Coronary artery (tissue), 2 donors: Measurements from ENCODE around the gene PTPN22.

ENCODE experiments used
- DNase-seq: peaks from one replicate; pipeline ENCODE4 v3.0.0-alpha.2; 2017; ENCODE audit warnings: low spot score
- H3K27ac ChIP-seq, 2 donors: fragments of 200-600 bp; sonication (generic); one replicate each; pipeline ENCODE4 v1.5.1; 2016 to 2019
- H3K4me3 ChIP-seq: fragments of 200-600 bp; sonication (generic); 2 replicates; pipeline ENCODE4 v1.5.1; 2016; ENCODE audit warnings: mild to moderate bottlenecking, moderate library complexity
- CTCF ChIP-seq: fragments of 200-600 bp; sonication (generic); IDR thresholded peaks from one replicate; pipeline ENCODE4 v1.5.1; 2019; ENCODE audit warnings: antibody characterized with exemption

Gene PTPN22

GRCh38 chr1:113874012-113874879 is 2.7 kb upstream of the PTPN22 start:
- no peak for TF ChIP-seq CTCF
- H3K27ac ChIP-seq: no peak overlapping the region
- no peak for DNase-seq
- H3K4me3 ChIP-seq: no peak overlapping the region

DNA sequence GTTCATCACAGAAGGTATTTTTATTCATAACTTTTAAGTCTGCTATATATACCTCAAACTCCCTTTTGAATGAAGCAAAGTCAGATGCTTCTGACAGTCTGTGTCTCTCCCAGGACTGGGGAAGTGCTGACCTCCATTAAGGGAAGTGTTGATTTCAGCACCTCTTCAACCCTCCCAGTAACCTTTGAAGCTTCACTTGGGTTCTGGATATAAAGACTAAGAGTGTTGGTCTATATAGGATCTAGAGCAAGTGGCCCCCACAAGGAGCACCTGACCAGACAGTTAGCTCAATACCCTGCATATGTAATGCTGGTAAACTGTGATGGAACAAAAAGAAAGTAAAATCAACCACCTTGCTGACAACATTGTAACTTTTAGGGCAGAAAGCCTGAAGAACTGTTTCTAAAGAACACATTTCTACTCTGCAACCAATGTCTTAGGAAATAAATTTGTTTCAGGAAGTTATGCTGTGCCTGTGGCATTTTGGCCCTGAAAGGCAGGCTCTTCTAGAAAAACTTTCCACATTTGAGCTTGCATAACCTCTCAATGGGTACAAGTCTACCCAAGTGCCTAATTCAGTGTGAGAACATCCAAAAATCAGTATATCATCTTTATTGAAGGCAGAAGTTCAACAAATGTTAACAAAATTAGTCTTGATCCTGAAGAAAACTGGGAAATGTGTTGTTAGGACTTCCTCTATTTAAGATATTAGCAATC is 865 bp upstream of the PTPN22 start:
- no peak for DNase-seq
- no peak for TF ChIP-seq CTCF
- Histone ChIP-seq H3K27ac (peak overlapping the region in 1 of 2 donors; percentile 69), H3K4me3 (no peak overlapping the region)

- Histone ChIP-seq H3K27ac (no peak overlapping the region), H3K4me3 (no peak overlapping the region)
- no peak for DNase-seq
- no peak for TF ChIP-seq CTCF
These were observed 734 bp downstream of the PTPN22 start for GRCh38 chr1:113870778-113871177.

DNA sequence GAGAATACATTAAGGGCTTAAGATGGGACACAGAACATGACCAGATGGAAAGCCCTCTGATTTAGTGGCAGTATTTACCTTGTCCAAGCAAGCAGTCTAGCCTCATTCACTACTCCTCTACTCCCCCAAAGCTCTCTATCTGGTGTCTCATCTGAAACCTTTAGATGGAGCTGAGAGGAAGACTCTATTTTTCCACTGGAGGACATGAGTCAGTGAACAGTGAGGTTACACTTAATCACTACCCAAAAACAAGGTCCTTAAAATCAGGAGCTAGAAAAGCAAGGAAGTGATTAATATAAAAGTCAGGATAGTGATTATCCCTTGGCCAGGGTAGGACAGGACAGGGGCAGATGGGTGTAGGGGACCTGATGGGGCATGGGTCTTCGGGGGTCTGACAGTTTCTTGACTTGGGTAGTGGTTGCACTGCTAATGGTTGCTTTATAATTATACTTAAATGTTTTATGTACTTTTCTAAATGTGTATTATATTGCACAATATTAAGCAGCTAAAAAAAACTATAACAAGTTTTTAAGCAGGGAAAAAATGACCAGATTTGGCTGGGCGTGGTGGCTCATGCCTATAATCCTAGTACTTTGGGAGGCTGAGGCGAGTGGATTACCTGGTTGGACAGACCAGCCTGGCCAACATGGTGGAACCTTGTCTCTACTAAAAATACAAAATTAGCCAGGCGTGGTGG is 3.0 kb downstream of the PTPN22 start:
- TF ChIP-seq CTCF: no peak
- no peak for DNase-seq
- no peak overlapping the region for H3K27ac ChIP-seq
- no peak overlapping the region for H3K4me3 ChIP-seq

DNA sequence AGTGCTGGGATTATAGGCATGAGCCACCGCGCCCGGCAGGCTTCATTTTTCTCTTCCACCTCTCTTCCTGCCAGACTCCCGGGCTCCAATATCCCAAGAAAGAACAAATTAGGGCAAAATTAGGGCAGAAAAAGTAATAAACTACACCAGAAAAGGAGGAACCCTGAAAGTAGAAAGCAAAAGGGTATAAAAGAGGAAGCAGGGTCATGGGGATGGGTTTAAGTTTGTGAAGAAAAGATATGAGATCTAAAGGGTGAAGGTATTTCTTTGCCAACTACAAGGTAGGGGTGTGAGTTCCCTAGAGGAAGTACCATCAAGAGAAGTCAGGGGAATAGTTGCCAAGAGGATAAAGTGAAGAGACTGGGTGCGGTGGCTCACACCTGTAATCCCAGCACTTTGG is 9.9 kb downstream of the PTPN22 start:
- no peak for TF ChIP-seq CTCF
- no peak for DNase-seq
- Histone ChIP-seq H3K27ac (no peak overlapping the region), H3K4me3 (no peak overlapping the region)

- no peak for TF ChIP-seq CTCF
- no peak for DNase-seq
- no peak overlapping the region for H3K27ac ChIP-seq
- H3K4me3 ChIP-seq: no peak overlapping the region
These were observed 10.6 kb downstream of the PTPN22 start for GRCh38 chr1:113860891-113861290.
